Peyer's patch (tissue), 4 donors: ENCODE measurements around the gene ADARB1.

Experiments
- POLR2A ChIP-seq, 2 donors: fragments of 450-650 bp; IDR thresholded peaks; one replicate each; pipeline ENCODE4 v1.5.1; 2017; ENCODE audit warnings: antibody characterized with exemption in 2 of 2, mild to moderate bottlenecking in 2 of 2, moderate library complexity in 2 of 2
- TF ChIP-seq, protein P1 (sequence below), 6 experiments: fragments of 450-650 bp in 4 of 6; fragments of 200-600 bp in 2 of 6; sonication (generic) in 1 of 6; IDR thresholded peaks; one replicate each; pipeline ENCODE4 v1.5.1; 2017 to 2019; ENCODE audit warnings: antibody characterized with exemption in 6 of 6, mild to moderate bottlenecking in 3 of 6, moderate library complexity in 1 of 6

DNA sequence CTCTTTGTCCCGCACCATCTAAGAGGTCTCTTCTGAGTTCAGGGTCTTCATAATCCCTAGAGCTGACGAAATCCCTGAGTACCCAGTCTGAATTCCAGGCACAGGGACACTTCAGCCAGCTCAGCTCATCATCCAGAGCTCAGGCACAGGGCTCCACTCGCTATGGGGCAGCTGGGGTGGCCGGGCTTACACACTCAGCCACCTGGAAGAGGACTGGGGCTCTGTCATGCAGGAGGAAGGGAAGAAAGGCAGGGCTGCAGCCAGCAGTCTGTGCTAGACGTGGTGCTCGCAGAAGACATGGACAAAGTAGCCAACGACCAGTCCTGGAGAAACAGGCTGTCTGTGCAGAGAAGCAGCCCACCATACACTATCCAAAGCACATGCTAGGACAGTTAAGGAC, 124.8 kb downstream of the ADARB1 start:
- TF ChIP-seq, protein P1, sequence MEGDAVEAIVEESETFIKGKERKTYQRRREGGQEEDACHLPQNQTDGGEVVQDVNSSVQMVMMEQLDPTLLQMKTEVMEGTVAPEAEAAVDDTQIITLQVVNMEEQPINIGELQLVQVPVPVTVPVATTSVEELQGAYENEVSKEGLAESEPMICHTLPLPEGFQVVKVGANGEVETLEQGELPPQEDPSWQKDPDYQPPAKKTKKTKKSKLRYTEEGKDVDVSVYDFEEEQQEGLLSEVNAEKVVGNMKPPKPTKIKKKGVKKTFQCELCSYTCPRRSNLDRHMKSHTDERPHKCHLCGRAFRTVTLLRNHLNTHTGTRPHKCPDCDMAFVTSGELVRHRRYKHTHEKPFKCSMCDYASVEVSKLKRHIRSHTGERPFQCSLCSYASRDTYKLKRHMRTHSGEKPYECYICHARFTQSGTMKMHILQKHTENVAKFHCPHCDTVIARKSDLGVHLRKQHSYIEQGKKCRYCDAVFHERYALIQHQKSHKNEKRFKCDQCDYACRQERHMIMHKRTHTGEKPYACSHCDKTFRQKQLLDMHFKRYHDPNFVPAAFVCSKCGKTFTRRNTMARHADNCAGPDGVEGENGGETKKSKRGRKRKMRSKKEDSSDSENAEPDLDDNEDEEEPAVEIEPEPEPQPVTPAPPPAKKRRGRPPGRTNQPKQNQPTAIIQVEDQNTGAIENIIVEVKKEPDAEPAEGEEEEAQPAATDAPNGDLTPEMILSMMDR (IDR thresholded peaks at IDR 0.05), result no peak
- TF ChIP-seq POLR2A (IDR thresholded peaks at IDR 0.05), result no peak
